Ectodermal cell (in vitro differentiated cells): Measurements from ENCODE around the gene SPIN1.

Source experiments
- H3K27ac ChIP-seq: 2 replicates; pipeline ENCODE4 v1.7.0; 2013; ENCODE audit warnings: mild to moderate bottlenecking, low read depth, low read length; ENCODE audit not compliant: insufficient read depth, poor library complexity, severe bottlenecking
- H3K27me3 ChIP-seq: 2 replicates; pipeline ENCODE4 v1.7.0; 2013; ENCODE audit warnings: mild to moderate bottlenecking, low read length; ENCODE audit not compliant: insufficient read depth, control insufficient read depth, poor library complexity, severe bottlenecking
- H3K36me3 ChIP-seq: one replicate; pipeline ENCODE4 v1.7.0; 2013; ENCODE audit warnings: low read length; ENCODE audit not compliant: control insufficient read depth, insufficient read depth
- H3K4me1 ChIP-seq: one replicate; pipeline ENCODE4 v1.7.0; 2013; ENCODE audit warnings: low read length; ENCODE audit not compliant: control insufficient read depth, insufficient read depth
- H3K4me3 ChIP-seq: 2 replicates; pipeline ENCODE4 v1.7.0; 2013; ENCODE audit warnings: low read depth, low read length, control low read depth; ENCODE audit not compliant: insufficient read depth
- H3K9me3 ChIP-seq: 2 replicates; pipeline ENCODE4 v1.7.0; 2013; ENCODE audit warnings: mild to moderate bottlenecking, low read length, moderate library complexity; ENCODE audit not compliant: control insufficient read depth
- WGBS, 2 experiments: methylation state at CpG; one replicate each; pipeline ENCODE4 v1.1.7; 2013; ENCODE audit warnings: missing lambda C conversion rate in 2 of 2; 5-methylcytosine and 5-hydroxymethylcytosine counted together

The SPIN1 gene

GRCh38 chr9:88451160-88451559 is 62.9 kb downstream of the SPIN1 start:
- Histone ChIP-seq H3K4me1 (peaks cover 3% of the 10 kb centered on the region), H3K27me3 (no peaks in the 10 kb centered on the region), H3K36me3 (peaks cover 4% of the 10 kb centered on the region), H3K4me3 (no peak overlapping the region), H3K27ac (no peak overlapping the region), H3K9me3 (no peaks in the 10 kb centered on the region)
- 91 to 92% methylated on average over 5 of the region's 5 CpGs for WGBS, 2 experiments

GRCh38 chr9:88458716-88459465 is 70.6 kb downstream of the SPIN1 start:
- Histone ChIP-seq H3K27me3 (no peaks in the 10 kb centered on the region), H3K27ac (no peak overlapping the region), H3K4me1 (peaks cover 9% of the 10 kb centered on the region), H3K9me3 (no peaks in the 10 kb centered on the region), H3K36me3 (peaks cover 2% of the 10 kb centered on the region), H3K4me3 (no peak overlapping the region)
- 93 to 95% methylated on average over 4 to 5 of the region's 5 CpGs for WGBS, 2 experiments

GRCh38 chr9:88460587-88461332 is 72.5 kb downstream of the SPIN1 start:
- Histone ChIP-seq H3K4me3 (no peak overlapping the region), H3K27ac (peak overlapping the region; percentile 62), H3K36me3 (peaks cover 2% of the 10 kb centered on the region), H3K9me3 (no peaks in the 10 kb centered on the region), H3K27me3 (no peaks in the 10 kb centered on the region), H3K4me1 (peaks cover 9% of the 10 kb centered on the region)
- 82 to 90% methylated on average over 3 of the region's 3 CpGs for WGBS, 2 experiments

GRCh38 chr9:88462191-88462590 is 73.9 kb downstream of the SPIN1 start:
- Histone ChIP-seq H3K36me3 (peaks cover 2% of the 10 kb centered on the region), H3K9me3 (no peaks in the 10 kb centered on the region), H3K4me1 (peaks cover 9% of the 10 kb centered on the region), H3K4me3 (no peak overlapping the region), H3K27ac (no peak overlapping the region), H3K27me3 (no peaks in the 10 kb centered on the region)
- WGBS, 2 experiments: 97% methylated on average over 6 of the region's 6 CpGs

DNA sequence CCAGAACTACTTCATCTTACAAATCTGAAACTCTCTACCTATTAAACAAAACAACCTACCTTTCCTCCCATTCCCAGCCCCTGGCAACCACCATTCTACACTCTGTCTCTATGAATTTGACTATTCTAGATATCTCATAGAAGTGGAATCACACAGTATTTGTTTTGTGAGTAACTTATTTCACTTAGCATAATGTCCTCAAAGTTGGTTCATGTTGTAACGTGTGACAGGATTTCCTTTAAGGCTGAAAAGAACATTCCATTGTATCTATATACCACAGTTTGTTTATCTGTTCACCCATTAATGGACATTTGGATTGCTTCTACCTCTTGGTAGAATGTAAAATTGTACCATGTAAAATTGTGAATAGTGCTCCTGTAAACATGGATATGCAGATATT is 76.6 kb downstream of the SPIN1 start:
- Histone ChIP-seq H3K4me1 (peaks cover 9% of the 10 kb centered on the region), H3K4me3 (no peak overlapping the region), H3K36me3 (peaks cover 10% of the 10 kb centered on the region), H3K9me3 (no peaks in the 10 kb centered on the region), H3K27ac (no peak overlapping the region), H3K27me3 (no peaks in the 10 kb centered on the region)
- 100% methylated on average over 1 of the region's 1 CpG for WGBS, 2 experiments

DNA sequence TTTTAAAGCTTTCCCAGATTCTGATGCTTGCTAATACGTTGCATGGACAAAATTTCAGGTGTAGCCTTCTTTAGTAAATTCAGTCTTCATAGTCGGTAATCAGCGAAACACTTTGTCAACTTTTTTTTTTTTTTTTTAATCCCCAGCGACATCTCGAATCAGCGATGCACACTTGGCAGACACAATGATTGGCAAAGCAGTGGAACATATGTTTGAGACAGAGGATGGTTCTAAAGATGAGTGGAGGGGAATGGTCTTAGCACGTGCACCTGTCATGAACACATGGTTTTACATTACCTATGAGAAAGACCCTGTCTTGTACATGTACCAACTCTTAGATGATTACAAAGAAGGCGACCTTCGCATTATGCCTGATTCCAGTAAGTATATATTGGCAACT is 80.0 kb downstream of the SPIN1 start:
- WGBS, 2 experiments: 93 to 96% methylated on average over 9 of the region's 9 CpGs
- Histone ChIP-seq H3K9me3 (no peaks in the 10 kb centered on the region), H3K27ac (no peak overlapping the region), H3K27me3 (no peaks in the 10 kb centered on the region), H3K36me3 (peaks cover 14% of the 10 kb centered on the region), H3K4me1 (no peaks in the 10 kb centered on the region), H3K4me3 (no peak overlapping the region)

GRCh38 chr9:88476491-88477271 is 88.4 kb downstream of the SPIN1 start:
- Histone ChIP-seq H3K36me3 (no peaks in the 10 kb centered on the region), H3K4me3 (no peak overlapping the region), H3K9me3 (no peaks in the 10 kb centered on the region), H3K27ac (no peak overlapping the region), H3K4me1 (no peaks in the 10 kb centered on the region), H3K27me3 (no peaks in the 10 kb centered on the region)
- WGBS, 2 experiments: 92% methylated on average over 11 of the region's 11 CpGs

GRCh38 chr9:88477300-88477751 is 89.1 kb downstream of the SPIN1 start:
- Histone ChIP-seq H3K4me1 (no peaks in the 10 kb centered on the region), H3K36me3 (no peaks in the 10 kb centered on the region), H3K27ac (no peak overlapping the region), H3K9me3 (no peaks in the 10 kb centered on the region), H3K4me3 (no peak overlapping the region), H3K27me3 (no peaks in the 10 kb centered on the region)
- WGBS, 2 experiments: 95 to 100% methylated on average over 3 of the region's 3 CpGs

DNA sequence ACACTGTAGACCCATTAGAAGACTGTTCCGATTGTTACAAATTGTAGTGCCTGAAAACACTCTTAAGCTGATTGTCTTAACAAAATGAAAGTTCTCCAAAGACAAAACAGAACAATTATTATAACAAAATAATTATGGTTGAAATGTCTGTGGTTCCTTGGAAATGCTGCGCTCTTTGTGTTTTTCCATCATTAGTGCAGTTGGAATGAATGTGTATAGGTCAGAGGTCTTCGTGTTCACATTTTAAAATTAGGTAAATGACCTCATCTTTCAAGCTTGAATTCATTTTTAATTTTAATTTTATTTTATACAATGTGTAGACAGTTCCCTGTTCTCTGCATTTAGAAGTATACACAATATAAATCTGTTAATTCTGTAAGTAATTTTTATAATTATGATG is 90.0 kb downstream of the SPIN1 start:
- Histone ChIP-seq H3K4me3 (no peak overlapping the region), H3K9me3 (no peaks in the 10 kb centered on the region), H3K27ac (no peak overlapping the region), H3K36me3 (no peaks in the 10 kb centered on the region), H3K4me1 (no peaks in the 10 kb centered on the region), H3K27me3 (no peaks in the 10 kb centered on the region)
- 87 to 100% methylated on average over 2 to 3 of the region's 3 CpGs for WGBS, 2 experiments

DNA sequence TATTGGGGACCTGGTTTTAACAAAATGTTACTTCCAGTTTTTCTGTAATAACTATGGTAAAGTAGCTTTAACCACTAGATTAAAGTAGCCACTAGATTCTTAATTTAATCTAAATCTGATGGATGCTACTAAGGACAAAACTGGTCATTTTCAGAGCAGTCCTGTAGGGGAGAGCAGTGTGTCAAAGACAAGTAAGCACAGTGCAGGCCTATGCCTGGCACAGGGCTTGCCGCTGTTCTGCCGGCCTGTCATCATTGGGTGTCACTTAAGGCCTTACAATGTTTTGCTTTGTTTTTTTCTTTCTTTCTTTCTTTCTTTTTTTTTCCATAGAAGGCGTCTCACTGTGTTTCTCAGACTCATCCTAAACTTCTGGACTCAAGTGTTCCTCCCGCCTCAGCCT is 93.7 kb downstream of the SPIN1 start:
- Histone ChIP-seq H3K27ac (no peak overlapping the region), H3K9me3 (no peaks in the 10 kb centered on the region), H3K36me3 (no peaks in the 10 kb centered on the region), H3K4me1 (no peaks in the 10 kb centered on the region), H3K4me3 (no peak overlapping the region), H3K27me3 (no peaks in the 10 kb centered on the region)
- 92 to 93% methylated on average over 4 of the region's 4 CpGs for WGBS, 2 experiments
